Urinary bladder (tissue), 4 donors: ENCODE data around the gene ZNF710. TPM values are rescaled to one million over a fixed set of nuclear protein-coding genes. Genes with fewer than 3 reads are reported as not detected.

Experiments used
- DNase-seq: peaks from one replicate; pipeline ENCODE4 v3.0.0-alpha.2; 2015; ENCODE audit errors: extremely low spot score
- H3K27ac ChIP-seq: one replicate; pipeline ENCODE4 v1.5.1; 2013; ENCODE audit warnings: low read depth, mild to moderate bottlenecking, moderate library complexity
- H3K36me3 ChIP-seq: one replicate; pipeline ENCODE4 v1.6.1; 2013; ENCODE audit warnings: mild to moderate bottlenecking, moderate library complexity; ENCODE audit not compliant: insufficient read depth
- H3K4me1 ChIP-seq: one replicate; pipeline ENCODE4 v1.6.1; 2013; ENCODE audit warnings: mild to moderate bottlenecking, moderate library complexity; ENCODE audit not compliant: insufficient read depth
- H3K4me3 ChIP-seq: one replicate; pipeline ENCODE4 v1.5.1; 2013; ENCODE audit warnings: low read depth, low read length
- WGBS: extraction: QIAGEN DNeasy Blood & Tissue Kit; methylation state at CpG from one replicate; pipeline ENCODE4 v1.1.7; 2013; 5-methylcytosine and 5-hydroxymethylcytosine counted together
- polyA plus RNA-seq: library from polyadenylated mRNA; stranded (reverse); fragments of 200-250 nt; gene quantifications from one replicate; pipeline ENCODE4 v1.2.3, GENCODE V29; 2013
- small RNA-seq: library from RNA; depleted of rRNA; stranded (forward); fragments of <200 nt; gene quantifications from one replicate; pipeline ENCODE3, GENCODE V24; 2014
- total RNA-seq: library from RNA; depleted of rRNA; stranded (reverse); fragments of >200 nt; gene quantifications from one replicate; pipeline ENCODE4 v1.2.3, GENCODE V29; 2014
- donor health status: healthy with polysubstance abuse.
- donor health status: healthy.

Gene ZNF710
- total and polyA plus RNA-seq, 2 donors: 9.6 to 9.7 TPM

DNA sequence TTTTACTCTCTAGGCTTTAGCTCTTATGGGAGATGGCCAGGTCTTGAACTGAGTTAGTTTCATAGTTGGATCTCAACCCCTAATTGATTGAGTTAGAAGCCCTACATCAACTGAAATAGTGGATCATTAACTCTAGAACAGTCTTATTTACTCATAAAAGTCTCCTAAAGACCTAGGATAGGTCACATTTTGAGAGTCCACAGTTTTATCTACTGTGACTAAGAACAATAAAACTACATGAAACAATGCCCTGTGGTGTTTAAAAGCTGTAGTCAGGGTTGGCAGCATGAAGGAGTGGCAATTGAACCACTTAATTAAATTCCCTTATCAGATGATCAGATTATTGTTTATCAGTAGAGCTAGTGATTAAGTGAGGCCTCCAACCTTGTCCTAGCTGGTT is 123.4 kb downstream of the ZNF710 start:
- no peaks in the 10 kb centered on the region for H3K4me1 ChIP-seq
- no peaks in the 10 kb centered on the region for H3K36me3 ChIP-seq
- no peak for DNase-seq
- no peak overlapping the region for H3K4me3 ChIP-seq
- no peak overlapping the region for H3K27ac ChIP-seq

DNA sequence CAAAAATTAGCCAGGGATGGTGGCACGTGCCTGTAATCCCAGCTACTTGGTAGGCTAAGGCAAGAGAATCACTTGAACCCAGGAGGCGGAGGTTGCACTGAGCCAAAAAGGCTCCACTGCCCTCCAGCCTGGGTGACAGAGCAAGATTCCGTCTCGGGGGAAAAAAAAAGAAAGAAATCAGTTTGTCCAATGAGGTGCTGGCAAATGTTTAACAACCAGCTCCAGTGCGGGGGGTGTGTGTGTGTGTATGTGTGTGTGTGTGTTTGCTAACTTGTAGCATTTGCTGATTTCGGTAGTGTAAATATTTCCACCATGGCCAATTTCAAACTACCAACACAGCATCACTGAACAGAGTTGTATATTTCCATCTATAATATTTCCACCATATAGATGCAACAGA is 124.9 kb downstream of the ZNF710 start:
- no peak overlapping the region for H3K27ac ChIP-seq
- H3K4me1 ChIP-seq: no peaks in the 10 kb centered on the region
- DNase-seq: no peak
- WGBS: 65% methylated on average over 6 of the region's 6 CpGs
- H3K4me3 ChIP-seq: no peak overlapping the region
- H3K36me3 ChIP-seq: no peaks in the 10 kb centered on the region

DNA sequence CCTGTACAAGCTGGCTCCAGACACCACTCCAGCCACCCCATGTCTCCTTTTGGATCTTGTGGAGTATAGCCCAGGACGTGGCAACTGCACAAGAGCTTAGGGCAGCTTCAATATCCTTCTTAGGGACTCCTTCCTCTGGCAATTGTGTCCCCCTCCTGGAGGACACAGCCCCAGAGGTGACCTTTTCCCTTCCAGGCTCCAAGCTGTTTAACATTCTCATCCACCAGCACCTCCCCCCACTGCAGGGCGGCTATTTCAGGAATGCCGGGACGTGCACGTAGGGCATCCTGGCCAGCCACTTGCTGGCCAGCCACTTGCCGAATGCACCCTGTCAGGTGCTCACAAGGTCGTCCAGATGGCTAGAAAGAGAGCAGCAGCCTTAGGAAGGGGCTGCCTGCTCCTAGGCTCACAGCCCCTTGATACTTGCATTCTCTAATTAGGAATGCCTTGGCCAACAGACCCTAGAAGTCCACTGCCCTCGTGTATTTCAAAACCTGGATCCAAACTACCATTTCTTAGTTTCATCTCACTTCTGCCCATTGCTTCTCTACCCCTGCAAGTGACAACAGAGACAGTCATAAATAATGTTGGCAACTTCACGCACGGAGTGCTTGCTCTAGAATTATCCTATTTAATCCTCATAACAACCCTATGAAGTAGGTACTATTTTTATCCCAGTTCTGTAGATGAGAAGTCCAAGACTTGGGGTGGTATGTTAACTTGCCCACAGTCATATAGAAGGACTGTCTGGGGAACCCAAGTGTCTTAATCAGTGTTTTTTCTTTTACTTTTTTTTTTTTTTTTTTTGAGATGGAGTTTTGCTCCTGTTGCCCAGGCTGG is 125.7 kb downstream of the ZNF710 start:
- no peak overlapping the region for H3K4me3 ChIP-seq
- DNase-seq: no peak
- no peak overlapping the region for H3K27ac ChIP-seq
- no peaks in the 10 kb centered on the region for H3K4me1 ChIP-seq
- no peaks in the 10 kb centered on the region for H3K36me3 ChIP-seq
- WGBS: 17% methylated on average over 10 of the region's 10 CpGs

- WGBS: 96% methylated on average over 8 of the region's 8 CpGs
- Histone ChIP-seq H3K4me3 (no peak overlapping the region), H3K4me1 (no peaks in the 10 kb centered on the region), H3K27ac (no peak overlapping the region), H3K36me3 (no peaks in the 10 kb centered on the region)
- DNase-seq: no peak
Observed at GRCh38 chr15:90130291-90130690, 129.2 kb downstream of the ZNF710 start.

Small RNAs within 50 kb of the gene (small RNA-seq; reads per million reads assigned to genes)
- gene MIR3174: 0.53 reads per million, percentile 49 among the genes with 10 or more reads in this experiment
- not detected for gene RF00066

Other genes starting within 250 kb of the ZNF710 start
- not detected for gene MESP2, start 225.0 kb upstream of the ZNF710 start, total RNA-seq
- gene MESP2, start 225.0 kb upstream of the ZNF710 start, polyA plus RNA-seq: 0.10 TPM
- 14.6 TPM for gene ANPEP, start 186.5 kb upstream of the ZNF710 start, total RNA-seq
- 26.8 TPM for gene ANPEP, start 186.5 kb upstream of the ZNF710 start, polyA plus RNA-seq
- 60.9 TPM for gene AP3S2, start 107.3 kb upstream of the ZNF710 start, total RNA-seq
- gene AP3S2, start 107.3 kb upstream of the ZNF710 start, polyA plus RNA-seq: 22.5 TPM
- gene ARPIN, start 88.4 kb upstream of the ZNF710 start, total RNA-seq: 18.9 TPM
- 17.5 TPM for gene ARPIN, start 88.4 kb upstream of the ZNF710 start, polyA plus RNA-seq
- gene IDH2, start 101.1 kb downstream of the ZNF710 start, total RNA-seq: 85.0 TPM
- 105 TPM for gene IDH2, start 101.1 kb downstream of the ZNF710 start, polyA plus RNA-seq
- gene SEMA4B, start 200.0 kb downstream of the ZNF710 start, total RNA-seq: 39.3 TPM
- 60.8 TPM for gene SEMA4B, start 200.0 kb downstream of the ZNF710 start, polyA plus RNA-seq
- gene CIB1, start 232.6 kb downstream of the ZNF710 start, total RNA-seq: 17.9 TPM
- gene CIB1, start 232.6 kb downstream of the ZNF710 start, polyA plus RNA-seq: 84.7 TPM
- gene GDPGP1, start 232.9 kb downstream of the ZNF710 start, total RNA-seq: 6.6 TPM
- gene GDPGP1, start 232.9 kb downstream of the ZNF710 start, polyA plus RNA-seq: 3.6 TPM
- gene TTLL13, start 248.2 kb downstream of the ZNF710 start, total RNA-seq: not detected
- 0.05 TPM for gene TTLL13, start 248.2 kb downstream of the ZNF710 start, polyA plus RNA-seq